GM13977 (cell line): ENCODE measurements around the gene BRAT1.

Source experiments
- DNase-seq: peaks from one replicate; pipeline ENCODE4 v3.0.0; 2012; ENCODE audit warnings: low spot score
- in situ Hi-C: fragments of 300-500 bp; cut with MboI; formaldehyde crosslinking; loops from one replicate; pipeline ENCODE4 v1.12.0; 2022; ENCODE audit warnings: low sequenced_read_pairs, low pct_unique_long_range_greater_than_20kb, mixed read lengths, inconsistent platforms; ENCODE audit not compliant: unreplicated experiment
- TF ChIP-seq, protein P1 (sequence below): IDR thresholded peaks from 2 replicates; pipeline ENCODE4 v1.5.1; 2012; ENCODE audit warnings: mild to moderate bottlenecking, control low read depth; ENCODE audit not compliant: insufficient read depth; ENCODE audit errors: extremely low read depth, missing control alignments

The BRAT1 gene

DNA sequence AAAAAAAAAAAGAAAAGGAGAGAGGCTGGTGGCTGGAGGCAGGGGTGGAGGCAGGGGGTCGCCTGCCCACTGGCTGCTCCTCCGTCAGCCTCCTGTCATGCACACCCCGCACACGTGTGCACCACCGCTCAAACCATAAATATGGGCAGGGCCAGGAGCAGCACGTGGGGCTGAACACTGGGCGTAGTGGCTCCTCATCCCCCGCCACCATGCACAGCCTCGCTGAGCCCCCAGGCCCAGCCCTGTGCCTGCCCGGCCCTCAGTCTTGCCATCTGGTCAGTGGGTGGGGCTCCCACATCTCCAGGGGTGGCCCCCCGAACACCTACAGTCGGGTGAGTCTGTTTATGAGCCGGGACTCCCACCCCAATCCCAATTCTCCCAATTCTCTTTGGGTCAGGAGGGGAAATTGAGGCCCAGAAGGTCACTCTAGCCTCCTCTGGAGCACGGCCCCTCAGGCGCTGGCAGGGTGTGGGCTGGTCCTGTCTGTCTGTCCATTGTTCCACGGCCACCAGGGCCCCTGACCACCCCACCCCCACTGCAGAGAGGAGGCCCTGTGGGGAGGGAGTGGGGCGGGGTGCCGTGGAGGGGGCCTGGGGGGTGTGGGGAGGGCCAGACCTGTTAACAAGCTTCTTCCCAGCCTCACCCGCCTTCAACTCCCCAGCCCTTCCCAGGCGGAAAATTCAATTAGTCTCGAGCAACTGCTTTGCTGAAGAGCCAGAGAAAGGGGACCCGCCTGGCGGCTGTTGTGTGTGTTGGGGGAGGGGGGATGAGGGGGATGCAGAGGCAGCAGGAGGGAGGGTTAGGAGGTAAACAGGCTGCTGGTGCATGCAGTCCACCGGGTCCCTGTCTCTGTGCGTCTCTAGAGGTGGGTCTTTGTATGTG, 59.7 kb downstream of the BRAT1 start:
- TF ChIP-seq, protein P1, sequence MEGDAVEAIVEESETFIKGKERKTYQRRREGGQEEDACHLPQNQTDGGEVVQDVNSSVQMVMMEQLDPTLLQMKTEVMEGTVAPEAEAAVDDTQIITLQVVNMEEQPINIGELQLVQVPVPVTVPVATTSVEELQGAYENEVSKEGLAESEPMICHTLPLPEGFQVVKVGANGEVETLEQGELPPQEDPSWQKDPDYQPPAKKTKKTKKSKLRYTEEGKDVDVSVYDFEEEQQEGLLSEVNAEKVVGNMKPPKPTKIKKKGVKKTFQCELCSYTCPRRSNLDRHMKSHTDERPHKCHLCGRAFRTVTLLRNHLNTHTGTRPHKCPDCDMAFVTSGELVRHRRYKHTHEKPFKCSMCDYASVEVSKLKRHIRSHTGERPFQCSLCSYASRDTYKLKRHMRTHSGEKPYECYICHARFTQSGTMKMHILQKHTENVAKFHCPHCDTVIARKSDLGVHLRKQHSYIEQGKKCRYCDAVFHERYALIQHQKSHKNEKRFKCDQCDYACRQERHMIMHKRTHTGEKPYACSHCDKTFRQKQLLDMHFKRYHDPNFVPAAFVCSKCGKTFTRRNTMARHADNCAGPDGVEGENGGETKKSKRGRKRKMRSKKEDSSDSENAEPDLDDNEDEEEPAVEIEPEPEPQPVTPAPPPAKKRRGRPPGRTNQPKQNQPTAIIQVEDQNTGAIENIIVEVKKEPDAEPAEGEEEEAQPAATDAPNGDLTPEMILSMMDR: no peak
- in situ Hi-C loops: no loop called here
- no peak for DNase-seq

- TF ChIP-seq, protein P1: no peak
- in situ Hi-C loops: no loop called here
- no peak for DNase-seq
Measured at GRCh38 chr7:2494191-2495130, 60.9 kb downstream of the BRAT1 start.

GRCh38 chr7:2493205-2494164, 61.8 kb downstream of the BRAT1 start:
- TF ChIP-seq, protein P1: no peak
- no peak for DNase-seq
- in situ Hi-C loops: no loop called here

DNA sequence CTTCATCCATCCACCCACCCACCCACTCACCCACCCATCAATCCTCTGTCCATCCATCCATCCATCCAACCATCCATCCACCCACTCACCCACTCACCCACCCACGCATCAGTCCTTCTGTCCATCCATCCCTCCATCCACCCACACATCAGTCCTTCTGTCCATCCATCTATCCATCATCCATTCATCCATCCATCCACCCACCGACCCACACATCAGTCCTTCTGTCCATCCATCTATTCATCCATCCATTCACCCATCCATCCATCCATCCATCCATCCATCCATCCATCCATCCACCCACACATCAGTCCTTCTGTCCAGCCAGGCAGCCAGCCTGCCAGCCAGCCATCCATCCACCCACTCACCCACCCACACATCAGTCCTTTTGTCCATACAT, 63.3 kb downstream of the BRAT1 start:
- DNase-seq: no peak
- TF ChIP-seq, protein P1: no peak
- in situ Hi-C loops: no loop called here

- no peak for DNase-seq
- TF ChIP-seq, protein P1: no peak
- in situ Hi-C loops: no loop called here
Measured at GRCh38 chr7:2490181-2490651, 65.1 kb downstream of the BRAT1 start.
